IMR-90 (cell line): ENCODE measurements around the gene ADARB2. TPM values are rescaled to one million over a fixed set of nuclear protein-coding genes. Genes with fewer than 3 reads are reported as not detected.

Experiments used
- ATAC-seq: fragments of 200-7000 bp; cut with Tn5 transposase; 2 replicates; pipeline ENCODE4 v1.9.1; 2020; ENCODE audit warnings: low read depth, mild to moderate bottlenecking, moderate library complexity
- BruUV-seq: library from RNA; stranded (reverse); fragments of 400-500 nt; replicated peaks from 2 replicates; lab custom pipeline; 2021; lab: Mats Ljungman, UMichigan
- CTCF ChIA-PET: fragments of 300-600 bp; formaldehyde crosslinking; extraction: SDS; loops from one replicate; lab custom pipeline; 2021; ENCODE audit warnings: antibody characterized with exemption; lab: Yijun Ruan, JAX
- POLR2A ChIA-PET: fragments of 300-600 bp; sonication (Branson Sonifier 250); formaldehyde crosslinking; loops from one replicate; lab custom pipeline; 2022; ENCODE audit warnings: antibody characterized with exemption; ENCODE audit not compliant: unreplicated experiment; lab: Charles Lee
- DNase-seq: peaks from one replicate; pipeline ENCODE4 v3.0.0; 2013
- H2AFZ ChIP-seq: replicated peaks from 2 replicates; pipeline ENCODE3; 2013; ENCODE audit warnings: low read length, mild to moderate bottlenecking; ENCODE audit not compliant: poor library complexity
- H2AK5ac ChIP-seq: 2 replicates; pipeline ENCODE4 v1.6.1; 2013; ENCODE audit warnings: low read depth, low read length, inconsistent platforms
- H2AK9ac ChIP-seq: replicated peaks from 2 replicates; pipeline ENCODE3; 2013; ENCODE audit warnings: mild to moderate bottlenecking, low read depth, low read length, moderate library complexity; ENCODE audit not compliant: poor library complexity
- H2BK120ac ChIP-seq: 2 replicates; pipeline ENCODE4 v1.6.1; 2013; ENCODE audit warnings: low read depth, low read length, inconsistent platforms
- H2BK15ac ChIP-seq: 3 replicates; pipeline ENCODE4 v1.6.1; 2013; ENCODE audit warnings: low read depth, low read length, inconsistent platforms
- H2BK20ac ChIP-seq: 2 replicates; pipeline ENCODE4 v1.6.1; 2013; ENCODE audit warnings: low read depth, mild to moderate bottlenecking, inconsistent platforms, low read length, moderate library complexity
- H2BK5ac ChIP-seq: 2 replicates; pipeline ENCODE4 v1.6.1; 2013; ENCODE audit warnings: mild to moderate bottlenecking, low read depth, low read length, inconsistent platforms; ENCODE audit not compliant: poor library complexity, severe bottlenecking
- H3K14ac ChIP-seq: replicated peaks from 2 replicates; pipeline ENCODE4 v1.6.1; 2013; ENCODE audit warnings: low read depth, low read length, inconsistent platforms
- H3K18ac ChIP-seq: 2 replicates; pipeline ENCODE4 v1.6.1; 2013; ENCODE audit warnings: low read depth, low read length, control low read depth
- H3K23ac ChIP-seq: 2 replicates; pipeline ENCODE4 v1.6.1; 2013; ENCODE audit warnings: low read depth, low read length, inconsistent platforms
- H3K27ac ChIP-seq: 2 replicates; pipeline ENCODE4 v1.5.1; 2013; ENCODE audit warnings: mild to moderate bottlenecking, control low read depth, low read length; ENCODE audit not compliant: insufficient read depth
- H3K27me3 ChIP-seq: 2 replicates; pipeline ENCODE4 v1.6.1; 2013; ENCODE audit warnings: low read length; ENCODE audit not compliant: control insufficient read depth, insufficient read depth
- H3K36me3 ChIP-seq: 2 replicates; pipeline ENCODE4 v1.6.1; 2013; ENCODE audit warnings: low read length, mixed read lengths; ENCODE audit not compliant: control insufficient read depth, insufficient read depth
- H3K4ac ChIP-seq: 2 replicates; pipeline ENCODE4 v1.6.1; 2013; ENCODE audit warnings: low read depth, low read length, inconsistent platforms
- H3K4me1 ChIP-seq: 2 replicates; pipeline ENCODE4 v1.6.1; 2013; ENCODE audit warnings: low read length, mixed read lengths; ENCODE audit not compliant: control insufficient read depth, insufficient read depth
- H3K4me2 ChIP-seq: 2 replicates; pipeline ENCODE4 v1.6.1; 2013; ENCODE audit warnings: low read depth, mild to moderate bottlenecking, control low read depth, low read length, moderate library complexity
- H3K4me3 ChIP-seq: 2 replicates; pipeline ENCODE4 v1.5.1; 2013; ENCODE audit warnings: low read depth, mild to moderate bottlenecking, control low read depth, low read length, moderate library complexity; ENCODE audit not compliant: insufficient read depth
- H3K56ac ChIP-seq: 2 replicates; pipeline ENCODE4 v1.6.1; 2013; ENCODE audit warnings: low read length, inconsistent platforms; ENCODE audit not compliant: insufficient read depth; ENCODE audit errors: extremely low read depth
- H3K79me1 ChIP-seq, 2 experiments: 2 replicates each; pipeline ENCODE4 v1.6.1; 2013; ENCODE audit warnings: low read length in 2 of 2, inconsistent platforms in 1 of 2, low read depth in 1 of 2
- H3K9ac ChIP-seq: 2 replicates; pipeline ENCODE4 v1.6.1; 2013; ENCODE audit warnings: low read depth, low read length, control low read depth
- H3K9me1 ChIP-seq: 2 replicates; pipeline ENCODE4 v1.6.1; 2013; ENCODE audit warnings: low read length, inconsistent platforms; ENCODE audit not compliant: insufficient read depth
- H3K9me3 ChIP-seq: 2 replicates; pipeline ENCODE4 v1.6.1; 2013; ENCODE audit warnings: low read length; ENCODE audit not compliant: control insufficient read depth, insufficient read depth
- H4K20me1 ChIP-seq: 2 replicates; pipeline ENCODE4 v1.6.1; 2013; ENCODE audit warnings: low read length, inconsistent platforms; ENCODE audit not compliant: insufficient read depth
- H4K5ac ChIP-seq: 2 replicates; pipeline ENCODE4 v1.6.1; 2013; ENCODE audit warnings: mild to moderate bottlenecking, low read depth, low read length, control low read depth
- H4K8ac ChIP-seq, 2 experiments: 2 replicates each; pipeline ENCODE4 v1.6.1; 2013; ENCODE audit warnings: low read depth in 2 of 2, low read length in 2 of 2, control low read depth in 1 of 2, inconsistent platforms in 1 of 2
- H4K91ac ChIP-seq: 2 replicates; pipeline ENCODE4 v1.6.1; 2013; ENCODE audit warnings: low read depth, low read length, inconsistent platforms; ENCODE audit not compliant: insufficient read depth
- BHLHE40 ChIP-seq: fragments of 150-350 bp; IDR thresholded peaks from 2 replicates; pipeline ENCODE4 v1.6.1; 2016; ENCODE audit warnings: mild to moderate bottlenecking, low read depth, low read length
- CEBPB ChIP-seq: IDR thresholded peaks from 2 replicates; pipeline ENCODE4 v1.6.1; 2012; ENCODE audit warnings: low read depth, low read length, improper control_type of control experiment
- CHD1 ChIP-seq: IDR thresholded peaks from 2 replicates; pipeline ENCODE4 v1.6.1; 2012; ENCODE audit warnings: low read depth, low read length, improper control_type of control experiment
- FOS ChIP-seq: fragments of 150-350 bp; IDR thresholded peaks from 2 replicates; pipeline ENCODE4 v1.6.1; 2016; ENCODE audit warnings: low read depth, low read length
- MAFK ChIP-seq: IDR thresholded peaks from 2 replicates; pipeline ENCODE4 v1.6.1; 2012; ENCODE audit warnings: low read depth, low read length, improper control_type of control experiment
- MAZ ChIP-seq: IDR thresholded peaks from 2 replicates; pipeline ENCODE4 v1.6.1; 2012; ENCODE audit warnings: low read depth, mild to moderate bottlenecking, low read length, improper control_type of control experiment, moderate library complexity, borderline replicate concordance
- MXI1 ChIP-seq: IDR thresholded peaks from 2 replicates; pipeline ENCODE4 v1.6.1; 2012; ENCODE audit warnings: low read depth, mild to moderate bottlenecking, low read length, moderate library complexity, borderline replicate concordance
- NFE2L2 ChIP-seq: fragments of 150-350 bp; IDR thresholded peaks from 2 replicates; pipeline ENCODE4 v1.6.1; 2016; ENCODE audit warnings: low read depth, mild to moderate bottlenecking, low read length
- POLR2A ChIP-seq: IDR thresholded peaks from 2 replicates; pipeline ENCODE4 v1.6.1; 2012; ENCODE audit warnings: mild to moderate bottlenecking, low read depth, low read length
- RAD21 ChIP-seq: IDR thresholded peaks from 2 replicates; pipeline ENCODE4 v1.6.1; 2012; ENCODE audit warnings: low read length, improper control_type of control experiment
- RCOR1 ChIP-seq: IDR thresholded peaks from 2 replicates; pipeline ENCODE4 v1.6.1; 2012; ENCODE audit warnings: mild to moderate bottlenecking, low read length, improper control_type of control experiment; ENCODE audit not compliant: insufficient replicate concordance
- RFX5 ChIP-seq: IDR thresholded peaks from 2 replicates; pipeline ENCODE4 v1.8.0; 2012; ENCODE audit warnings: low read depth, mild to moderate bottlenecking, low read length, moderate library complexity
- SMC3 ChIP-seq: fragments of 150-350 bp; IDR thresholded peaks from 2 replicates; pipeline ENCODE4 v1.6.1; 2016; ENCODE audit warnings: low read depth, mild to moderate bottlenecking, antibody characterized with exemption, low read length, moderate library complexity
- WGBS, 2 experiments: methylation state at CpG; one replicate each; pipeline versions ENCODE4 v1.1.5 to v1.1.7; 2013; ENCODE audit warnings: missing lambda C conversion rate in 2 of 2; ENCODE audit not compliant: insufficient read length in 1 of 2; ENCODE audit errors: extremely low coverage in 2 of 2; 5-methylcytosine and 5-hydroxymethylcytosine counted together
- dilution Hi-C: fragments of 300-500 bp; cut with HindIII; formaldehyde crosslinking; loops from one replicate; pipeline ENCODE4 v1.14.3; 2018; ENCODE audit warnings: low sequenced_read_pairs; ENCODE audit not compliant: unreplicated experiment
- in situ Hi-C: fragments of 300-500 bp; cut with MboI; formaldehyde crosslinking; loops from 3 replicates; pipeline ENCODE4 v1.14.3; 2019; ENCODE audit warnings: low sequenced_read_pairs, inconsistent platforms, mixed read lengths
- intact Hi-C: fragments of 100-400 bp; cut with micrococcal nuclease; formaldehyde crosslinking; loops from 2 replicates; pipeline ENCODE4 v1.10.0; 2022
- polyA plus RNA-seq, 3 experiments: library from polyadenylated mRNA; depleted of rRNA; stranded (reverse); fragments of >200 nt; gene quantifications; 2 replicates each; pipeline ENCODE4 v1.2.3, GENCODE V29; 2012; ENCODE audit warnings: low replicate concordance in 1 of 3
- total RNA-seq: library from RNA; depleted of rRNA; stranded (reverse); fragments of >200 nt; gene quantifications from 2 replicates; pipeline ENCODE4 v1.2.3, GENCODE V29; 2012
- TF ChIP-seq, protein P1 (sequence below): fragments of 150-350 bp; IDR thresholded peaks from 2 replicates; pipeline ENCODE4 v1.6.1; 2017; ENCODE audit warnings: mild to moderate bottlenecking, antibody characterized with exemption, low read length, low read depth
- TF ChIP-seq, protein P2 (sequence below): conservative IDR thresholded peaks from 2 replicates; pipeline ENCODE4 v1.5.1; 2012; ENCODE audit warnings: mild to moderate bottlenecking, low read depth, low read length, improper control_type of control experiment
- TF ChIP-seq, protein P3 (sequence below): fragments of 150-350 bp; IDR thresholded peaks from 2 replicates; pipeline ENCODE4 v1.6.1; 2016; ENCODE audit warnings: low read depth, mild to moderate bottlenecking, low read length, moderate library complexity, borderline replicate concordance

ADARB2 gene
- total and polyA plus RNA-seq, 2 of the 4 experiments (the other 2 are of a cell fraction), result not detected

DNA sequence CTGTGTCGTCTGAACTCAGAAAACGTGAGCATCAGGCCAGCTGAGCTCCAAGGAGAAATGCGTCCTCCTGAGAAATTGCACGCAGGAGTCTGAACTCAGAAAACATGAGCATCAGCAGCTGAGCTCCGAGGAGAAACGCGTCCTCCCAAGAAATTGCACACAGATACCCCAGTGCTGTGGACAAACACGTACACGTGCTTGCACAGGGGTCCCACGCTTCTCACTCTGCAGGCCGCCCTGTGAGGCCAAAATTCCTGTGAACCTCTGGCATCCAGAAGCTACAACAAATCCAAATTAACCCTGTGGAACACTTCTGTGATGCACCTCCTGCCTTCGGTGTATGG lies 547.3 kb downstream of the ADARB2 start:
- CTCF ChIA-PET, result no interaction called here
- no peaks in the 10 kb centered on the region for H3K27me3 ChIP-seq
- H3K14ac ChIP-seq, result no peak overlapping the region
- no peak overlapping the region for H4K5ac ChIP-seq
- dilution Hi-C loops (no loop called here), intact Hi-C loops (no loop called here), in situ Hi-C loops (no loop called here)
- DNase-seq, result no peak
- no peak overlapping the region for H3K56ac ChIP-seq
- H2BK15ac ChIP-seq, result no peak overlapping the region
- no peaks in the 10 kb centered on the region; the same call in 1 of the 2 replicates for H3K9me3 ChIP-seq
- no peak overlapping the region for H2AK9ac ChIP-seq
- H2AK5ac ChIP-seq, result no peak overlapping the region
- no peak overlapping the region for H3K23ac ChIP-seq
- H2BK5ac ChIP-seq, result no peak overlapping the region
- 85% methylated on average over 5 of the region's 12 CpGs; no CpG with 5 or more reads in 1 of the 2 experiments for WGBS, 2 experiments
- TF ChIP-seq NFE2L2, result no peak
- no peak for TF ChIP-seq MAFK
- no peak for TF ChIP-seq POLR2A
- TF ChIP-seq FOS, result no peak
- no peak for TF ChIP-seq RCOR1
- TF ChIP-seq SMC3, result no peak
- no peak for TF ChIP-seq BHLHE40
- no peak for TF ChIP-seq CHD1
- TF ChIP-seq CEBPB, result no peak
- TF ChIP-seq, protein P1, sequence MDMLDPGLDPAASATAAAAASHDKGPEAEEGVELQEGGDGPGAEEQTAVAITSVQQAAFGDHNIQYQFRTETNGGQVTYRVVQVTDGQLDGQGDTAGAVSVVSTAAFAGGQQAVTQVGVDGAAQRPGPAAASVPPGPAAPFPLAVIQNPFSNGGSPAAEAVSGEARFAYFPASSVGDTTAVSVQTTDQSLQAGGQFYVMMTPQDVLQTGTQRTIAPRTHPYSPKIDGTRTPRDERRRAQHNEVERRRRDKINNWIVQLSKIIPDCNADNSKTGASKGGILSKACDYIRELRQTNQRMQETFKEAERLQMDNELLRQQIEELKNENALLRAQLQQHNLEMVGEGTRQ, result no peak
- TF ChIP-seq MXI1, result no peak
- TF ChIP-seq RFX5, result no peak
- TF ChIP-seq, protein P2, sequence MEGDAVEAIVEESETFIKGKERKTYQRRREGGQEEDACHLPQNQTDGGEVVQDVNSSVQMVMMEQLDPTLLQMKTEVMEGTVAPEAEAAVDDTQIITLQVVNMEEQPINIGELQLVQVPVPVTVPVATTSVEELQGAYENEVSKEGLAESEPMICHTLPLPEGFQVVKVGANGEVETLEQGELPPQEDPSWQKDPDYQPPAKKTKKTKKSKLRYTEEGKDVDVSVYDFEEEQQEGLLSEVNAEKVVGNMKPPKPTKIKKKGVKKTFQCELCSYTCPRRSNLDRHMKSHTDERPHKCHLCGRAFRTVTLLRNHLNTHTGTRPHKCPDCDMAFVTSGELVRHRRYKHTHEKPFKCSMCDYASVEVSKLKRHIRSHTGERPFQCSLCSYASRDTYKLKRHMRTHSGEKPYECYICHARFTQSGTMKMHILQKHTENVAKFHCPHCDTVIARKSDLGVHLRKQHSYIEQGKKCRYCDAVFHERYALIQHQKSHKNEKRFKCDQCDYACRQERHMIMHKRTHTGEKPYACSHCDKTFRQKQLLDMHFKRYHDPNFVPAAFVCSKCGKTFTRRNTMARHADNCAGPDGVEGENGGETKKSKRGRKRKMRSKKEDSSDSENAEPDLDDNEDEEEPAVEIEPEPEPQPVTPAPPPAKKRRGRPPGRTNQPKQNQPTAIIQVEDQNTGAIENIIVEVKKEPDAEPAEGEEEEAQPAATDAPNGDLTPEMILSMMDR, result no peak
- TF ChIP-seq, protein P3, sequence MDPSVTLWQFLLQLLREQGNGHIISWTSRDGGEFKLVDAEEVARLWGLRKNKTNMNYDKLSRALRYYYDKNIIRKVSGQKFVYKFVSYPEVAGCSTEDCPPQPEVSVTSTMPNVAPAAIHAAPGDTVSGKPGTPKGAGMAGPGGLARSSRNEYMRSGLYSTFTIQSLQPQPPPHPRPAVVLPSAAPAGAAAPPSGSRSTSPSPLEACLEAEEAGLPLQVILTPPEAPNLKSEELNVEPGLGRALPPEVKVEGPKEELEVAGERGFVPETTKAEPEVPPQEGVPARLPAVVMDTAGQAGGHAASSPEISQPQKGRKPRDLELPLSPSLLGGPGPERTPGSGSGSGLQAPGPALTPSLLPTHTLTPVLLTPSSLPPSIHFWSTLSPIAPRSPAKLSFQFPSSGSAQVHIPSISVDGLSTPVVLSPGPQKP, result no peak
- TF ChIP-seq MAZ, result no peak
- TF ChIP-seq RAD21, result no peak
- no peak overlapping the region for H2BK120ac ChIP-seq
- no peak overlapping the region for H3K4ac ChIP-seq
- no peaks in the 10 kb centered on the region for H3K4me1 ChIP-seq
- no peaks in the 10 kb centered on the region for H4K20me1 ChIP-seq
- H4K91ac ChIP-seq, result no peak overlapping the region
- no peak overlapping the region for H2AFZ ChIP-seq
- no peak overlapping the region for H3K18ac ChIP-seq
- ATAC-seq, result no peak
- H3K9ac ChIP-seq, result no peak overlapping the region
- H3K27ac ChIP-seq, result no peak overlapping the region
- POLR2A ChIA-PET, result no interaction called here
- H4K8ac ChIP-seq, result no peak overlapping the region
- H3K36me3 ChIP-seq, result no peaks in the 10 kb centered on the region
- no peak overlapping the region for H2BK20ac ChIP-seq
- no peak overlapping the region for H3K4me2 ChIP-seq
- H3K9me1 ChIP-seq, result no peaks in the 10 kb centered on the region
- H3K79me1 ChIP-seq, result no peaks in the 10 kb centered on the region
- no peak overlapping the region for H3K4me3 ChIP-seq
- BruUV-seq, result no TSS peak
